SU-DHL-6 (cell line): ENCODE data around the gene HPS5.

Experiments
- H2AFZ ChIP-seq: fragments of 200-600 bp; sonication (generic); 2 replicates; pipeline ENCODE4 v1.6.1; 2014; ENCODE audit warnings: low read depth, mild to moderate bottlenecking, moderate library complexity, mixed read lengths, antibody characterized with exemption, low read length; ENCODE audit not compliant: severe bottlenecking
- H3F3A ChIP-seq: fragments of 200-600 bp; shearing (Covaris generic); 2 replicates; pipeline ENCODE4 v1.6.0; 2016; ENCODE audit warnings: antibody characterized with exemption, mild to moderate bottlenecking; ENCODE audit not compliant: insufficient read depth
- H3K27ac ChIP-seq: fragments of 200-600 bp; sonication (generic); 2 replicates; pipeline ENCODE4 v1.5.1; 2016; ENCODE audit warnings: low read depth, mild to moderate bottlenecking, low read length, moderate library complexity, mixed read lengths
- H3K27me3 ChIP-seq: fragments of 200-600 bp; sonication (generic), shearing (Covaris generic); 2 replicates; pipeline ENCODE4 v1.6.0; 2014; ENCODE audit warnings: mild to moderate bottlenecking, low read length
- H3K36me3 ChIP-seq: fragments of 200-600 bp; sonication (generic); 2 replicates; pipeline ENCODE4 v1.6.1; 2014; ENCODE audit warnings: mild to moderate bottlenecking, low read length, mixed read lengths
- H3K4me2 ChIP-seq: fragments of 300-600, 200-600 bp; shearing (Covaris generic), sonication (generic); 2 replicates; pipeline ENCODE4 v1.6.0; 2014; ENCODE audit warnings: low read length, low read depth, mild to moderate bottlenecking; ENCODE audit not compliant: poor library complexity, severe bottlenecking
- H3K4me3 ChIP-seq: fragments of 200-600 bp; sonication (generic); 2 replicates; pipeline ENCODE4 v1.5.1; 2014; ENCODE audit warnings: antibody characterized with exemption, low read length, mild to moderate bottlenecking, mixed read lengths; ENCODE audit not compliant: insufficient read depth, poor library complexity, severe bottlenecking
- H3K79me2 ChIP-seq: fragments of 200-600 bp; sonication (generic); 2 replicates; pipeline ENCODE4 v1.6.1; 2014; ENCODE audit warnings: mild to moderate bottlenecking, low read length, moderate library complexity; ENCODE audit not compliant: insufficient read depth
- H3K9ac ChIP-seq: fragments of 200-600 bp; sonication (generic); 2 replicates; pipeline ENCODE4 v1.7.0; 2014; ENCODE audit warnings: mild to moderate bottlenecking, low read length
- H3K9me2 ChIP-seq: fragments of 200-600 bp; sonication (generic); replicated peaks from 2 replicates; pipeline ENCODE4 v1.6.1; 2014; ENCODE audit warnings: low read length; ENCODE audit not compliant: insufficient read depth
- H3K9me3 ChIP-seq: fragments of 200-600 bp; sonication (generic); 2 replicates; pipeline ENCODE4 v1.6.1; 2014; ENCODE audit warnings: low read length, mixed read lengths; ENCODE audit not compliant: insufficient read depth
- H4K20me1 ChIP-seq: fragments of 200-600 bp; sonication (generic); 2 replicates; pipeline ENCODE4 v1.6.1; 2014; ENCODE audit warnings: low read depth, mild to moderate bottlenecking, antibody characterized with exemption, low read length, moderate library complexity, mixed read lengths
- CTCF ChIP-seq: fragments of 200-600 bp; sonication (generic); IDR thresholded peaks from one replicate; pipeline ENCODE4 v1.5.1; 2017; ENCODE audit warnings: antibody characterized with exemption, mild to moderate bottlenecking, low read length, moderate library complexity; ENCODE audit not compliant: insufficient read depth, poor library complexity, severe bottlenecking
- EZH2phosphoT487 ChIP-seq: fragments of 200-600 bp; sonication (generic), shearing (Covaris generic); conservative IDR thresholded peaks from 2 replicates; pipeline ENCODE4 v1.6.1; 2018; ENCODE audit warnings: mild to moderate bottlenecking, antibody characterized with exemption, low read length, moderate library complexity, mixed read lengths

HPS5 gene

GRCh38 chr11:18236664-18237356 is 85.1 kb downstream of the HPS5 start, which contains the start of gene SAA4:
TSS of gene SAA4 (minus strand) at chr11:18236802. CDS start at chr11:18235926, 876 bp downstream.
- Histone ChIP-seq H3K9me2 (no peaks in the 10 kb centered on the region), H2AFZ (no peak within 1 kb of the TSS), H4K20me1 (no peaks in the 10 kb centered on the region), H3K9me3 (no peaks in the 10 kb centered on the region), H3F3A (no peaks in the 10 kb centered on the region), H3K9ac (no peak within 1 kb of the TSS), H3K27ac (no peak within 1 kb of the TSS), H3K36me3 (no peaks in the 10 kb centered on the region), H3K27me3 (no peaks in the 10 kb centered on the region), H3K4me3 (no peak within 1 kb of the TSS), H3K79me2 (no peaks in the 10 kb centered on the region), H3K4me2 (no peak within 1 kb of the TSS)
- TF ChIP-seq CTCF (no peak), EZH2phosphoT487 (no peak)

GRCh38 chr11:18235394-18236334 is 86.3 kb downstream of the HPS5 start:
- Histone ChIP-seq H3K4me3 (no peak overlapping the region), H2AFZ (no peak overlapping the region)

GRCh38 chr11:18233912-18234311 is 88.0 kb downstream of the HPS5 start:
- no peaks in the 10 kb centered on the region for H3K9me3 ChIP-seq
- H3K79me2 ChIP-seq: no peaks in the 10 kb centered on the region
- no peak overlapping the region for H3K4me2 ChIP-seq
- no peak overlapping the region for H3K27ac ChIP-seq
- no peak for TF ChIP-seq EZH2phosphoT487
- TF ChIP-seq CTCF: no peak
- no peak overlapping the region for H3K4me3 ChIP-seq
- peaks cover 4% of the 10 kb centered on the region for H3F3A ChIP-seq
- no peaks in the 10 kb centered on the region for H3K9me2 ChIP-seq
- no peaks in the 10 kb centered on the region for H3K36me3 ChIP-seq
- H2AFZ ChIP-seq: no peak overlapping the region
- H3K27me3 ChIP-seq: no peaks in the 10 kb centered on the region
- H3K9ac ChIP-seq: no peak overlapping the region
- no peaks in the 10 kb centered on the region for H4K20me1 ChIP-seq

More at GRCh38 chr11:18235394-18236334, 86.3 kb downstream of the HPS5 start:
- Histone ChIP-seq H4K20me1 (no peaks in the 10 kb centered on the region), H3K36me3 (no peaks in the 10 kb centered on the region), H3K9me2 (no peaks in the 10 kb centered on the region), H3K9me3 (no peaks in the 10 kb centered on the region), H3K27me3 (no peaks in the 10 kb centered on the region), H3F3A (no peaks in the 10 kb centered on the region), H3K9ac (no peak overlapping the region), H3K79me2 (no peaks in the 10 kb centered on the region), H3K27ac (no peak overlapping the region), H3K4me2 (no peak overlapping the region)
- TF ChIP-seq EZH2phosphoT487 (no peak), CTCF (no peak)
